ENCODE results near the gene PCDHA13. TPM values are rescaled to one million over a fixed set of nuclear protein-coding genes. Genes with fewer than 3 reads are reported as not detected.
A peak's percentile ranks its signal among the peaks of the same experiment; 100 is the strongest.

PCDHA13 gene
- total RNA-seq, 1 donor from 2014 or later = not detected

DNA sequence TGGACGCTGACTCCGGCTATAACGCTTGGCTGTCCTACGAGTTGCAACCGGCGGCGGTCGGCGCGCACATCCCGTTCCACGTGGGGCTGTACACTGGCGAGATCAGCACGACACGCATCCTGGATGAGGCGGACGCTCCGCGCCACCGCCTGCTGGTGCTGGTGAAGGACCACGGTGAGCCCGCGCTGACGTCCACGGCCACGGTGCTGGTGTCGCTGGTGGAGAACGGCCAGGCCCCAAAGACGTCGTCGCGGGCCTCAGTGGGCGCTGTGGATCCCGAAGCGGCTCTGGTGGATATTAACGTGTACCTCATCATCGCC lies 4.7 kb upstream of the PCDHA13 start:
- Histone ChIP-seq H3K9me3 (peaks cover 7% of the 10 kb centered on the region), H3K36me3 (no peaks in the 10 kb centered on the region), H3K4me3 (no peak overlapping the region), H3K4me1 (no peaks in the 10 kb centered on the region), H3K27ac (no peak overlapping the region), H3K27me3 (no peaks in the 10 kb centered on the region)
- DNase-seq (ENCODE audit: extremely low spot score in 2 of 2) = no peak
- no peak for TF ChIP-seq POLR2AphosphoS5 (IDR thresholded peaks at IDR 0.05; ENCODE audit: insufficient read depth in 1 of 2, low read depth in 1 of 2)
- TF ChIP-seq, protein P1, sequence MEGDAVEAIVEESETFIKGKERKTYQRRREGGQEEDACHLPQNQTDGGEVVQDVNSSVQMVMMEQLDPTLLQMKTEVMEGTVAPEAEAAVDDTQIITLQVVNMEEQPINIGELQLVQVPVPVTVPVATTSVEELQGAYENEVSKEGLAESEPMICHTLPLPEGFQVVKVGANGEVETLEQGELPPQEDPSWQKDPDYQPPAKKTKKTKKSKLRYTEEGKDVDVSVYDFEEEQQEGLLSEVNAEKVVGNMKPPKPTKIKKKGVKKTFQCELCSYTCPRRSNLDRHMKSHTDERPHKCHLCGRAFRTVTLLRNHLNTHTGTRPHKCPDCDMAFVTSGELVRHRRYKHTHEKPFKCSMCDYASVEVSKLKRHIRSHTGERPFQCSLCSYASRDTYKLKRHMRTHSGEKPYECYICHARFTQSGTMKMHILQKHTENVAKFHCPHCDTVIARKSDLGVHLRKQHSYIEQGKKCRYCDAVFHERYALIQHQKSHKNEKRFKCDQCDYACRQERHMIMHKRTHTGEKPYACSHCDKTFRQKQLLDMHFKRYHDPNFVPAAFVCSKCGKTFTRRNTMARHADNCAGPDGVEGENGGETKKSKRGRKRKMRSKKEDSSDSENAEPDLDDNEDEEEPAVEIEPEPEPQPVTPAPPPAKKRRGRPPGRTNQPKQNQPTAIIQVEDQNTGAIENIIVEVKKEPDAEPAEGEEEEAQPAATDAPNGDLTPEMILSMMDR (IDR thresholded peaks at IDR 0.05) = no peak
- no peak for TF ChIP-seq POLR2A (IDR thresholded peaks at IDR 0.05)
- intact Hi-C loops (cut with DNase I) = no loop called here

DNA sequence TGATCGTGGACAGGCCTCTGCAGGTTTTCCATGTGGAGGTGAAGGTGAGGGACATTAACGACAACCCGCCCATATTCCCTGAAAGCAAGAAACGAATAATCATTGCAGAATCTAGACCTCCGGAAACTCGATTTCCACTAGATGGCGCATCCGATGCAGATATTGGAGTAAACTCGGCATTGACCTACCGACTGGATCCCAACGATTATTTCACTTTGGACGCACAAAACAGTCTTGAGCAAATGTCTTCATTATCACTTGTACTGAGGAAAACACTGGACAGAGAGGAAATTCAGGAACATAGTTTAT lies 621 bp downstream of the PCDHA13 start:
- Histone ChIP-seq H3K27ac (no peak overlapping the region), H3K4me3 (peak overlapping the region in 1 of 2 donors; percentile 1), H3K36me3 (no peaks in the 10 kb centered on the region), H3K4me1 (no peaks in the 10 kb centered on the region), H3K27me3 (no peaks in the 10 kb centered on the region), H3K9me3 (peaks cover 9% of the 10 kb centered on the region)
- intact Hi-C loops (cut with DNase I) = no loop called here
- DNase-seq (ENCODE audit: extremely low spot score in 2 of 2) = no peak
- TF ChIP-seq, protein P1 (IDR thresholded peaks at IDR 0.05) = no peak
- no peak for TF ChIP-seq POLR2AphosphoS5 (IDR thresholded peaks at IDR 0.05; ENCODE audit: insufficient read depth in 1 of 2, low read depth in 1 of 2)
- no peak for TF ChIP-seq POLR2A (IDR thresholded peaks at IDR 0.05)

DNA sequence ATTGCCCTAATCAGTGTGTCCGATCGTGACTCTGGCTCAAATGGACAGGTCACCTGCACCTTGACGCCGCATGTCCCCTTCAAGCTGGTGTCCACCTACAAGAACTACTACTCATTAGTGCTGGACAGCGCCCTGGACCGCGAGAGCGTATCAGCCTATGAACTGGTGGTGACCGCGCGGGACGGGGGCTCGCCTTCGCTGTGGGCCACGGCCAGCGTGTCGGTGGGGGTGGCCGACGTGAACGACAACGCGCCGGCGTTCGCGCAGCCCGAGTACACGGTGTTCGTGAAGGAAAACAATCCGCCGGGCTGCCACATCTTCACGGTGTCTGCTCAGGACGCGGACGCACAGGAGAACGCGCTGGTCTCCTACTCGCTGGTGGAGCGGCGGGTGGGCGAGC lies 1.4 kb downstream of the PCDHA13 start:
- Histone ChIP-seq H3K27me3 (no peaks in the 10 kb centered on the region), H3K27ac (no peak overlapping the region)

DNA sequence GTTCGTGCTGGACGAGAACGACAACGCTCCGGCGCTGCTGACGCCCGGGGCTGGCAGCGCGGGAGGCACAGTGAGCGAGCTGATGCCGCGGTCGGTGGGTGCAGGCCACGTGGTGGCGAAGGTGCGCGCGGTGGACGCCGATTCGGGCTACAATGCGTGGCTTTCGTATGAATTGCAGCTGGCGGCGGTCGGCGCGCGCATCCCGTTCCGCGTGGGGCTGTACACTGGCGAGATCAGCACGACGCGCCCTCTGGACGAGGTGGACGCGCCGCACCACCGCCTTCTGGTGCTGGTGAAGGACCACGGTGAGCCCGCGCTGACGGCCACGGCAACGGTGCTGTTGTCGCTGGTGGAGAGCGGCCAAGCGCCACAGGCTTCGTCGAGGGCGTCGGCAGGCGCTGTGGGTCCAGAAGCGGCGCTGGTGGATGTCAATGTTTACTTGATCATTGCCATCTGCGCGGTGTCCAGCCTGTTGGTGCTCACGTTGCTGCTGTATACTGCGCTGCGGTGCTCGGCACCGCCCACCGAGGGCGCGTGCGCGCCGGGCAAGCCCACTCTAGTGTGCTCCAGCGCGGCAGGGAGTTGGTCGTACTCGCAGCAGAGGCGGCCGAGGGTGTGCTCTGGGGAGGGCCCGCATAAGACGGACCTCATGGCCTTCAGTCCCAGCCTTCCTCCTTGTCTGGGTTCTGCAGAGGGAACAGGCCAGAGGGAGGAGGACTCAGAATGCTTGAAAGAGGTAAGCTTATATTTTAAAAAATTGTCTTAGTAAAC lies 2.2 kb downstream of the PCDHA13 start:
- H3K4me3 ChIP-seq = no peak overlapping the region
- H3K36me3 ChIP-seq = no peaks in the 10 kb centered on the region
- TF ChIP-seq, protein P1 (IDR thresholded peaks at IDR 0.05) = no peak
- TF ChIP-seq POLR2AphosphoS5 (IDR thresholded peaks at IDR 0.05; ENCODE audit: insufficient read depth in 1 of 2, low read depth in 1 of 2) (no peak), POLR2A (IDR thresholded peaks at IDR 0.05) (no peak)
- H3K9me3 ChIP-seq = peaks cover 9% of the 10 kb centered on the region
- H3K4me1 ChIP-seq = no peaks in the 10 kb centered on the region
- no peak for DNase-seq (ENCODE audit: extremely low spot score in 2 of 2)
- H3K27ac ChIP-seq = no peak overlapping the region
- intact Hi-C loops (cut with DNase I) = no loop called here
- H3K27me3 ChIP-seq = no peaks in the 10 kb centered on the region

More for the DNA sequence above, 1.4 kb downstream of the PCDHA13 start:
- H3K4me1 ChIP-seq = no peaks in the 10 kb centered on the region
- no peak overlapping the region for H3K4me3 ChIP-seq
- intact Hi-C loops (cut with DNase I) = no loop called here
- no peaks in the 10 kb centered on the region for H3K36me3 ChIP-seq
- H3K9me3 ChIP-seq = peaks cover 9% of the 10 kb centered on the region
- no peak for DNase-seq (ENCODE audit: extremely low spot score in 2 of 2)
- TF ChIP-seq POLR2AphosphoS5 (IDR thresholded peaks at IDR 0.05; ENCODE audit: insufficient read depth in 1 of 2, low read depth in 1 of 2) = no peak
- TF ChIP-seq, protein P1 (IDR thresholded peaks at IDR 0.05) = no peak
- no peak for TF ChIP-seq POLR2A (IDR thresholded peaks at IDR 0.05)

DNA sequence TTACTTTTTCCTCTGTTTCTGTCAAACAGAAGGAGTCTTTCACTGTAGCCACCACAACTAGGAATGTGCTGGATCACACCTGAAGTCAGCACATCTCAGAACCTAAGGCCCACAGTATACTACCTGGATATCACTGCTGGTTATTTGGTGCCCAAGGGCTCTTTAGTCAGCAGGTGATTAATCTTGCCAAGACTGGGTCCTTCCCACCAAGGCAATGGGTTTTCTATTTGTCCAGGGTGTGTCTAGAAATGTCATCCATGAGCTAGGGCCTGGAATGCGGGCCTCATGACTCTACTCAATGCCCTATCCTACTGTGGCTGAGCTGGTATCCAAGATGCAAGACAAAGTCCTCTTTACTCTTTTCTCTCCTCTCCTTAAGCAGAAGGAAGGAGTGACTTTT lies 34.4 kb downstream of the PCDHA13 start:
- Histone ChIP-seq H3K36me3 (no peaks in the 10 kb centered on the region), H3K4me3 (no peak overlapping the region), H3K27me3 (no peaks in the 10 kb centered on the region), H3K4me1 (no peaks in the 10 kb centered on the region), H3K27ac (no peak overlapping the region), H3K9me3 (no peaks in the 10 kb centered on the region)
- intact Hi-C loops (cut with DNase I) = no loop called here
- DNase-seq (ENCODE audit: extremely low spot score in 2 of 2) = no peak
- TF ChIP-seq, protein P1 (IDR thresholded peaks at IDR 0.05) = no peak

Measured in vagina (tissue), 2 donors.